Body of pancreas (tissue), 4 donors: ENCODE measurements around the gene CD248. TPM values are rescaled to one million over a fixed set of nuclear protein-coding genes. Genes with fewer than 3 reads are reported as not detected.

Experiments
- ATAC-seq: fragments of 150-250 bp; one replicate; pipeline ENCODE4 v1.9.1; 2016
- DNase-seq, 4 donors: peaks; one replicate each; pipeline ENCODE4 v3.0.0-alpha.2; 2019
- H3K27ac ChIP-seq, 4 donors: fragments of 200-600 bp; sonication (generic); 1 replicate in 3 of 4; 2 replicates in 1 of 4; pipeline versions ENCODE4 v1.5.1 to v1.6.1; 2016 to 2019; ENCODE audit warnings: mild to moderate bottlenecking in 1 of 4, mixed read lengths in 1 of 4, moderate library complexity in 1 of 4
- H3K27me3 ChIP-seq, 2 donors: fragments of 200-600 bp; sonication (generic); one replicate each; pipeline ENCODE4 v1.6.0; 2016; ENCODE audit warnings: mild to moderate bottlenecking in 1 of 2
- H3K36me3 ChIP-seq, 2 donors: fragments of 200-600 bp; sonication (generic); replicated peaks in 1 of 2; 2 replicates each; pipeline ENCODE4 v1.5.1; 2016; ENCODE audit warnings: low read depth in 2 of 2; ENCODE audit not compliant: insufficient read depth in 1 of 2
- H3K4me1 ChIP-seq: fragments of 200-600 bp; sonication (generic); one replicate; pipeline ENCODE4 v1.6.0; 2016
- H3K4me3 ChIP-seq, 2 donors: fragments of 200-600 bp; sonication (generic); 1 replicate in 1 of 2; 2 replicates in 1 of 2; pipeline ENCODE4 v1.5.1; 2016 to 2019
- H3K9me3 ChIP-seq, 3 donors: fragments of 200-600 bp; sonication (generic); 1 replicate in 2 of 3; 2 replicates in 1 of 3; pipeline ENCODE4 v1.5.1; 2016
- POLR2A ChIP-seq, 3 donors: fragments of 450-650 bp; IDR thresholded peaks; one replicate each; pipeline ENCODE4 v1.6.1; 2016; ENCODE audit warnings: antibody characterized with exemption in 3 of 3, mild to moderate bottlenecking in 2 of 3
- WGBS, 2 donors: methylation state at CpG; one replicate each; pipeline ENCODE4 v1.1.5; 2017; 5-methylcytosine and 5-hydroxymethylcytosine counted together
- intact Hi-C: fragments of 100-400 bp; cut with DNase I; formaldehyde crosslinking; loops from one replicate; pipeline ENCODE4 v1.15.1; 2023
- total RNA-seq, 2 donors: library from RNA; depleted of rRNA; stranded (reverse); fragments of >200 nt; gene quantifications; one replicate each; pipeline ENCODE4 v1.1.0, GENCODE V29; 2016
- TF ChIP-seq, protein P1 (sequence below), 7 experiments: fragments of 450-650 bp in 4 of 7; fragments of 200-600 bp in 3 of 7; sonication (generic) in 3 of 7; IDR thresholded peaks; one replicate each; pipeline ENCODE4 v1.5.1; 2016 to 2019; ENCODE audit warnings: antibody characterized with exemption in 7 of 7

The CD248 gene
- total RNA-seq, 2 donors from 2014 or later: 10.6 to 86.0 TPM

DNA sequence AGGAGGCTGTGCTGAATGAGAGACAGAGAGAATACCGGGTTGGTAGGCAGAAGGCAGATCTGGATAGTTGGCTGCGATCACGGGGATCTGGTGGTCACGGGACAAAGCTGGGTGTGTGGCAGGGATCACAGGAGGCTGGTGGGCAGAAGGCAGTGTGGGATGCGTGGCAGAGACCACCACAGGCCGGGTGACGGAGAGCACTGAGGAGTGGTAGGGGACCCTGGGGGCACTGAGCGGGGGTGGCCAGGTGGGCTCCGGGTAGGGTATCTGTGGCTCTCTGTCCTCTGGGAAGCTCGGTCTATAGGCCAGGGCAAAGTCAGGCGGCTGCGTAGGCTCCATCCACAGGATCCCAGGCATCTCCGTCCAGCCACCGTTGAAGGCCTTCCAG lies 1.4 kb downstream of the CD248 start:
- ATAC-seq (no peak), DNase-seq (no peak)
- H3K4me3 ChIP-seq: no peak overlapping the region
- H3K4me1 ChIP-seq: peaks cover 21% of the 10 kb centered on the region
- intact Hi-C loops: no loop called here
- no peaks in the 10 kb centered on the region for H3K36me3 ChIP-seq
- TF ChIP-seq, protein P1, sequence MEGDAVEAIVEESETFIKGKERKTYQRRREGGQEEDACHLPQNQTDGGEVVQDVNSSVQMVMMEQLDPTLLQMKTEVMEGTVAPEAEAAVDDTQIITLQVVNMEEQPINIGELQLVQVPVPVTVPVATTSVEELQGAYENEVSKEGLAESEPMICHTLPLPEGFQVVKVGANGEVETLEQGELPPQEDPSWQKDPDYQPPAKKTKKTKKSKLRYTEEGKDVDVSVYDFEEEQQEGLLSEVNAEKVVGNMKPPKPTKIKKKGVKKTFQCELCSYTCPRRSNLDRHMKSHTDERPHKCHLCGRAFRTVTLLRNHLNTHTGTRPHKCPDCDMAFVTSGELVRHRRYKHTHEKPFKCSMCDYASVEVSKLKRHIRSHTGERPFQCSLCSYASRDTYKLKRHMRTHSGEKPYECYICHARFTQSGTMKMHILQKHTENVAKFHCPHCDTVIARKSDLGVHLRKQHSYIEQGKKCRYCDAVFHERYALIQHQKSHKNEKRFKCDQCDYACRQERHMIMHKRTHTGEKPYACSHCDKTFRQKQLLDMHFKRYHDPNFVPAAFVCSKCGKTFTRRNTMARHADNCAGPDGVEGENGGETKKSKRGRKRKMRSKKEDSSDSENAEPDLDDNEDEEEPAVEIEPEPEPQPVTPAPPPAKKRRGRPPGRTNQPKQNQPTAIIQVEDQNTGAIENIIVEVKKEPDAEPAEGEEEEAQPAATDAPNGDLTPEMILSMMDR (IDR thresholded peaks at IDR 0.05): no peak
- no peak for TF ChIP-seq POLR2A (IDR thresholded peaks at IDR 0.05)
- peak overlapping the region in 1 of 4 donors; percentile 67 for H3K27ac ChIP-seq
- no peaks in the 10 kb centered on the region for H3K27me3 ChIP-seq
- WGBS, 2 donors: 85 to 87% methylated on average over 12 to 14 of the region's 14 CpGs
- no peaks in the 10 kb centered on the region for H3K9me3 ChIP-seq

DNA sequence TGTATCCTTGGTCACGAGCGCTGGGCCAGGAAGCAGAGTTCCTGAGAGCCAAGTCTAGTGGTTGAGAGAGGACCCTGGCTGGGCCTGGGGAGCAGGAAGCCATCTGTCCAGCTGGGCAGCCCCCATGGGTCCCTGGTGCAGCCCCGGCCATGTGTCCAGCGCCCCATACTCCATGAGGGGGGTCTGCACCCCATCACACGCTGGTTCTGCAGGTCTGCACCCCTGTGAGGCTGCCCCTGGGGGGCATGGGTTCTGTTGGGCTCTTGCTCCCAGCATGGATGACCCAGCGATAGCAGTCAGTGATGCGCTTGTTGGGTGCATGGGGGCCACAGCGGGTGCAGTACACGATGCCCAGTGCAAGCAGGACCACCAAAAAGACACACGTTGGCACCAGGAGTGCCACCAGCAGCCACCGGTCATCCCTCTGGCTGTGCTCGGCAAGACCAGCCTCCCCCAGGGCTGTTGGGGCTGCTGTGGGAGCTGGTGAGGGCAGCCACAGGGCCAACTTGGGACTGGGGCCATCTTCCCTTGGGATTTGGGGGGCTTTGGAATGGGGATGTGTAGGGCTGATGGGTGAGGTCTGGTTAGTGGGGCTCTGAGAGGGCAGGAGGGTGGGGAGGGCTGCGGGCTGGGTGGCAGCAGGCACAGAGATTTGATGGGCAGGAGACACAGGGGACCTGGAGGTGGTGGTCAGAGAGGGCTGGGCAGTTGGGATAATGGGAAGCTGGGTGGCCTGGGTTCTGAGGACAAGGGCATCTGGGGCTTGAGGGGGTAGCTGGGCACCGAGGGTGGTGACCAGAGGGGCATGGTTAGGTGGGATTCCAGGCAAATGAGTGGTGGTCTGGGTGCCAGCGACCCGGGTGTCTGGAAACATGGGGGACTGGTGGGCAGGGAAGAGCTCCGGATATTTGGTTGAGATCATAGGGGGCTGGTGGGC lies 2.0 kb downstream of the CD248 start:
- Histone ChIP-seq H3K9me3 (no peaks in the 10 kb centered on the region), H3K4me1 (peaks cover 25% of the 10 kb centered on the region), H3K27me3 (no peaks in the 10 kb centered on the region), H3K4me3 (no peak overlapping the region), H3K36me3 (no peaks in the 10 kb centered on the region), H3K27ac (peak overlapping the region in 1 of 4 donors; percentile 6)
- TF ChIP-seq, protein P1 (IDR thresholded peaks at IDR 0.05): no peak
- no peak for TF ChIP-seq POLR2A (IDR thresholded peaks at IDR 0.05)
- no peak for ATAC-seq
- DNase-seq: no peak
- intact Hi-C loops: no loop called here
- 72 to 82% methylated on average over 14 to 17 of the region's 17 CpGs for WGBS, 2 donors

DNA sequence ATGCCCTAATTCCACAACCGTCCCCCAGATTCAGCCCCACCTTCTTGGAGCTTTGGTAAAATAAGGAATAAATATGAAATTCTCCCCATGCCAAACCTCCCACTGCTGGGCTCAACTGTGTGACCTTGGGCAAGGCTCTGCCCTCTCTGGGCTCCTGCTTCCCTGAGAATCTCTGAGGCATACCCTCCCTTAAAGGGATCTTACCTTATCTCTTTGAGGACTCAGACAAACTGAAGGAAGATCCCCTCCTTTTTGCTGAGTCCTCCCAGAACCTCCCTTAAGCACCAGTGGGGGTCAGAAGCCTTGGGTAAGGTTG lies 2.7 kb downstream of the CD248 start:
- peak overlapping the region in 2 of 4 donors; percentile 6 to 92 for H3K27ac ChIP-seq
- ATAC-seq (no peak), DNase-seq (no peak)
- intact Hi-C loops: no loop called here
- TF ChIP-seq POLR2A (IDR thresholded peaks at IDR 0.05): no peak
- TF ChIP-seq, protein P1 (IDR thresholded peaks at IDR 0.05): no peak
- H3K4me3 ChIP-seq: no peak overlapping the region
- H3K9me3 ChIP-seq: no peaks in the 10 kb centered on the region
- H3K27me3 ChIP-seq: no peaks in the 10 kb centered on the region
- WGBS, 2 donors: 90 to 100% methylated on average over 1 of the region's 1 CpG
- H3K36me3 ChIP-seq: no peaks in the 10 kb centered on the region
- peaks cover 26% of the 10 kb centered on the region for H3K4me1 ChIP-seq

DNA sequence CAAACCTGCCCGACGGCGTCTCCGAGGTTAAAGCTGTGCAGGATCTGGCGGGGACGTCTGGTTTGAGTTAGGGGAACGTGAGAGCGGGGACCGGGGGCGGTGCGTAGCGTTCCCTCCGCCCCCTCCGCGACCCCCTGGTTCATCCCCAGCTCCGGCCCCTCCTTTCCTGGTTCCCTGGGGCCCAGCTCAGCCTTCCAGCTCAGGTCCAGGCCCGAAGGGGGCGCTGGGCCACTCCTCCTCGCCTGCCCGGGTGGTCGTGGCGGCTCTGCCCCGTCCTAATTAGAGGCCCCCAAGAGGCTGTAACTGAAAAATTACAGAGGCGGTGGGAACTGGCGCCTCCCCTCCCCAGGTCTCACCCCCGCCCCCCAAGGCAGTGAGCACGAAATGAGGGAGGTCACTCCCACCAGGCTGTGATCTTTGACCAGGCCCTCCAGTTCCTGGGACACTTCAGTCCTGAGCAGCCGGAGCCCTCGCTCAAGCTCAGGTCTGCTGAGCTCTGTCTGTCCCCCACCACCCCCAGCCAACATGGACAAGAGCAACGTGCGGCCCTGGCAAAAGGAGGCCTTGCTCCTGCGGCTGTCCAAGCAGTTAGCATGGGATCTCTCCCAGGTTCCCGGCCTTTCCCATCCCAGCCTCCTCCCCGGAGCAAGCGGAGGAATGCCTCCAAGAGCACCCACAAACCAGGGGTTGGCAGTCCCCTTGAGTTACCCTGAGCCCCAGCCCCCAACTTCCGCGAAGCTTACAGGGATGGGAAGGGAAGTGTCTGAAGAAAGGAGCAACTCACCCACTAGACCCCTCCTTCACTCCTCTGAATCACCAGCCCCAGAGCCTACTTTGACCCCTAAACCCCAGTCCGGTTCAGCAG lies 3.3 kb downstream of the CD248 start:
- no peak for TF ChIP-seq POLR2A (IDR thresholded peaks at IDR 0.05)
- TF ChIP-seq, protein P1 (IDR thresholded peaks at IDR 0.05): no peak
- DNase-seq: peak in 1 of 4 donors; percentile 34
- H3K4me1 ChIP-seq: peaks cover 26% of the 10 kb centered on the region

More for the DNA sequence above, 3.3 kb downstream of the CD248 start:
- WGBS, 2 donors: 59 to 61% methylated on average over 23 to 31 of the region's 38 CpGs
- H3K4me3 ChIP-seq: no peak overlapping the region
- H3K36me3 ChIP-seq: no peaks in the 10 kb centered on the region
- intact Hi-C loops: no loop called here
- peak overlapping the region; percentile 70 to 92 (median 78) for H3K27ac ChIP-seq
- no peak for ATAC-seq
- no peaks in the 10 kb centered on the region for H3K27me3 ChIP-seq
- no peaks in the 10 kb centered on the region for H3K9me3 ChIP-seq
